NT2/D1 (cell line): ENCODE results near the gene TMEM238.
"Not testable (repeated sequence)": the region's sequence is repeated elsewhere in the genome, so short reads cannot be mapped to it uniquely, and the experiment has no call there.

Experiments used
- DNase-seq: peaks from one replicate; pipeline ENCODE4 v3.0.0-alpha.2; 2011; ENCODE audit warnings: low read depth, low spot score
- H3K27me3 ChIP-seq: 2 replicates; pipeline ENCODE4 v1.6.0; 2011; ENCODE audit warnings: mild to moderate bottlenecking; ENCODE audit not compliant: insufficient read length, insufficient read depth
- H3K36me3 ChIP-seq: 2 replicates; pipeline ENCODE4 v1.6.1; 2011; ENCODE audit warnings: mild to moderate bottlenecking, low read length, mixed read lengths; ENCODE audit not compliant: insufficient read depth, insufficient read length
- H3K4me1 ChIP-seq: 2 replicates; pipeline ENCODE4 v1.5.1; 2011; ENCODE audit not compliant: insufficient read depth, insufficient read length
- H3K4me3 ChIP-seq: 2 replicates; pipeline ENCODE4 v1.5.1; 2011; ENCODE audit warnings: low read depth; ENCODE audit not compliant: insufficient read length
- H3K9ac ChIP-seq: 2 replicates; pipeline ENCODE4 v1.6.0; 2011; ENCODE audit warnings: low read depth; ENCODE audit not compliant: insufficient read length
- H3K9me3 ChIP-seq: 2 replicates; pipeline ENCODE4 v1.5.1; 2011; ENCODE audit warnings: mild to moderate bottlenecking, low read length; ENCODE audit not compliant: insufficient read depth
- SUZ12 ChIP-seq: IDR thresholded peaks from 2 replicates; pipeline ENCODE4 v1.6.1; 2011; ENCODE audit not compliant: insufficient read length, insufficient read depth; ENCODE audit errors: extremely low read depth
- YY1 ChIP-seq: IDR thresholded peaks from 2 replicates; pipeline ENCODE4 v1.6.1; 2011; ENCODE audit not compliant: insufficient read length, insufficient read depth
- ZNF274 ChIP-seq: IDR thresholded peaks from 2 replicates; pipeline ENCODE4 v1.6.1; 2011; ENCODE audit warnings: mild to moderate bottlenecking, low read depth, low read length

The TMEM238 gene

DNA sequence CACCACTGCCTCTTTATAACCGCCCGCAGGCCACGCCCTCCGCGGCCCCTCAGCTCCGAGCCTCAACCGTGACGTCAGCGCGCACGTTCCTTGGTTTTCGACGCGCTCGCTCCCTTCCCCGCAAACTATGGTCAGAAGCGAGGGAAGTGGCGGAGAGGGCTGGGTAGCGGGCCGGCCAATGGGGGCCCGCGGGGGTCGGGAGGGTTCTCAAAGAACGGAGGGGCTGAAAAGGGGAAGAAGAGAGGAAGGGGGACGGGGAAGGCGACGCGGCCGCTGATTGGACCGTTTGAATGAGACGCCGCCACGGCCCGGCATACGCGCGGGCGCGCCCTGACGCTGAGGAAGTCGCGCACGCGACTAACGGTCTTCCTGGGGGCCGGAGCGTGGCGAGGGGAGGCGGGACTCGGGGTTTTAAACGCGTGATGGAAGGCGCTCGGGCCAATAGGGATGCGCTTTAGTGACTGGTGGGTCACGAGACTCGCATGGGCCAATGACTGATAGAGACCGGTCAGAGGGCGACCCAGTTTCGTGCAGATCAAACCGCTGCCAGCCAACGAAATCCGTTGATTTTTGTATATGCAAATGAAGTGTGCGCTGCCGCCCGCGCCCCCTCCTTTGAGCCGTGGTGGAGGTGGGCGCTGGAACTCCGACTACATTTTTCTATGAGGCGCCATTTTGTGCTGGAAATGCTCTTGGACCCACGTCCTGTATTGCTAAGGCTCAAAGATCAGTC is 23.9 kb upstream of the TMEM238 start:
- Histone ChIP-seq H3K9me3 (peaks cover 18% of the 10 kb centered on the region; the same call in 1 of the 2 replicates), H3K9ac (peak overlapping the region; percentile 97), H3K27me3 (no peaks in the 10 kb centered on the region), H3K4me1 (peaks cover 8% of the 10 kb centered on the region), H3K4me3 (peak overlapping the region; percentile 78), H3K36me3 (peaks cover 34% of the 10 kb centered on the region)
- DNase-seq: peak; percentile 94
- no peak for TF ChIP-seq ZNF274
- TF ChIP-seq YY1: peak; percentile 63

DNA sequence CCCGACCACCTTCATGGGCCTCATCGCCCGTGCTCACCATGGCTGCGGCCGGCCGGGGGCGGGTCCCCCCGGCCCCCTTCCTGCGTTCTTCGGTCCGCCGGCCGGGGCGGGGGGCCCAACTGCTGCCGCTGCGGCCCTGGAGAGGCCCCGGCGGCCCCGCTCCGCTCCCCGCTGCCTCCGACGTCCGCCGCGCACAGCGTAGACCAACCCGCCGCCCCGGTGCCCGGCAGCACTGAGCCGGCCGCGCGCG is 23.4 kb upstream of the TMEM238 start, which contains the start of gene UBE2S:
Gene UBE2S, minus strand, starts transcription at position 239 of the 250 bp plus-strand sequence. Its CDS starts 199 bp downstream, at position 40.
- H3K4me1 ChIP-seq: peaks cover 10% of the 10 kb centered on the region
- H3K36me3 ChIP-seq: peaks cover 39% of the 10 kb centered on the region
- H3K9me3 ChIP-seq: peaks cover 18% of the 10 kb centered on the region; the same call in 1 of the 2 replicates
- peak within 1 kb of the TSS; percentile 97 for H3K9ac ChIP-seq
- H3K4me3 ChIP-seq: peak within 1 kb of the TSS; percentile 78
- H3K27me3 ChIP-seq, DNase-seq: not testable (repeated sequence)

DNA sequence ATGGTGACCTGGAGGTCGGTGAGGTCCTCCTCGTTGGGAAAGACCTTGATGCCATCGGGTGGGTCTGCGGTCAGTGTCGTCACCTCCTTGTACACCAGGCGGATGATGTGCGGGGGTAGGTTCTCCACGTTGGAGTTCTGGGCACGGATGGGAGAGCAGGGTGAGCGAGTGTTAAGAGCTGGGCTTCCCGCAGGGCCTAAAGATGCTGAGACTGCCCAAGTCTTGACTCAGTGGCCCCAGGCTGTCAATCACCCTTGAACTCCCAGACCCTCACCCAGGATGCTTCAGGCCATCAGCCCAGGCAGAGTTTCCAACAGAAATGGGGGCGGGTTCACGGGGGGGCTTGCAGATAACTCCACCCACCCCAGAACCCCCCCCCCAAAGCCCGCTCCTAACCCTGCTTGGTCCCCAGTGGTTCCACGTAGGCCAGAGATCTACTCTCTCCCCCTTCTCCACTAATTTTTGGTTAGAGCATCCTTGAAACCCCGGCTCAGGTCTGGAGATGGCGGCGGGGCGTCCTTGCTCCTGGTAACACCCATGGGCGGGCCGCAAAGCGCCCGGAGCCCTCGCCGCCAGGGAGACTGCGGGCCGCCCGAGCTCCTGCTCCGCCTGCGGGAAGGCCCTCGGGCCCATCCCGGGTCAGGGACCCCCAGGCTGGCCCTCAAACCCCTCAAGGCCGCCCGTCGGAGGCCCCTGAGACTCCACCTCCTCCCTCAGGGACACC is 22.9 kb upstream of the TMEM238 start:
- Histone ChIP-seq H3K9ac (peak overlapping the region; percentile 97), H3K27me3 (no peaks in the 10 kb centered on the region), H3K9me3 (peaks cover 18% of the 10 kb centered on the region; the same call in 1 of the 2 replicates), H3K4me1 (peaks cover 13% of the 10 kb centered on the region), H3K36me3 (peaks cover 43% of the 10 kb centered on the region), H3K4me3 (peak overlapping the region; percentile 78)
- no peak for TF ChIP-seq SUZ12
- no peak for TF ChIP-seq YY1
- no peak for TF ChIP-seq ZNF274
- no peak for DNase-seq

DNA sequence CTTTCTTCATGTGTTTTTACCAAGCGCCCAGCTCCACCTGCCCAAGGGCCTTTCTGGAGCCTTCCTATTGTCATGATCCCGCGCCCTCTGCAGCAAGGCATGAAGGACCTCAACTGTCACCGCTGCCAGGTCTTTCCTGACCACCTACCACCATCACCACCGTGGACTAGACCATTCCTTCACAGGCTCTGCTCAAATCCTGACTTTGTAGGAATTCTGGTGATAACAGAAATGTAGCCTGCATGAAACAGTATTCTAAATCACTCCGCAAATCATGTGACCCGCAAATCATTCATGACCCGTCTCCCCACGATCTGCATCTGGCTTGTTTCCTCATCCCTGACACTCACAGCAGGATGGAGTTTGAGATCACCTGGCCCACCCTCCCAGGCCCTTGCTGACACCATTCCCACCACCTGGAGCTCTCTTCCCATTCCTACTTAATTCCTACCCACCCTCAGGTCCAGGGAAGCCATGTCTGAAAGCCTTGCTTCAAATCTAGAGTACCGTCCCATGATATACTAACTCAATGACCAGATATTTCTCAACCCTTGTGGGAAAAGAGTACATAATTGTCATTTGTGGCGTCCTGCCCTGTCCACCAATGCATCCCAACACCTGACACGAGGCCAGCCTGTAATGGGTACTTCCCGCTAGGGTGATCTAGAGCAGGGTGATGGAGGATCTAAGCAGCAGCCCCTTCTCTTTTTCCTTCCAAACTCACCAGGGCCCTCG is 22.2 kb upstream of the TMEM238 start:
- DNase-seq: no peak
- Histone ChIP-seq H3K4me3 (peak overlapping the region; percentile 78), H3K27me3 (no peaks in the 10 kb centered on the region), H3K36me3 (peaks cover 48% of the 10 kb centered on the region), H3K9ac (peak overlapping the region; percentile 97), H3K9me3 (peaks cover 18% of the 10 kb centered on the region; the same call in 1 of the 2 replicates), H3K4me1 (peaks cover 15% of the 10 kb centered on the region)
- no peak for TF ChIP-seq SUZ12
- TF ChIP-seq ZNF274: no peak
- TF ChIP-seq YY1: no peak

DNA sequence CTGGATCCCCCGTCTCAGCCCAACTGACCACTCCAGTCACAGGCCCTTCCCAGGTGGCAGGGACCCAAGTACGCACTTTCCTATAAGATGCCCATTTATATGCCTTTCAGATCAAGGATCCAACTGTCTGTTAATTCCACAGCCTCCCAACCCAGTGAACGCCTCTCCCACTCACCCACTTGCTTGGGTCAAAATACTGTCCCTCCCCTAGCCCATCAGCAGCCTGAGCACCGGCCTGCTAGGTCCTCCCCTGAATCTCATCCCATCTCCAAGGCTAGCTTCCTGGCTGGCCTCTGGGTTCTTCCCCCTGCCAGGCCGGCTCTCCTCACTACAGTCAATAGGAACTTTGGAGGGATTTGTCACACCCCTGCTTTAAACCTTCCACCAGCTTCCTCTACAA is 21.5 kb upstream of the TMEM238 start:
- peaks cover 18% of the 10 kb centered on the region for H3K4me1 ChIP-seq
- peaks cover 53% of the 10 kb centered on the region for H3K36me3 ChIP-seq
- H3K9ac ChIP-seq: peak overlapping the region; percentile 97
- TF ChIP-seq ZNF274 (no peak), YY1 (no peak), SUZ12 (no peak)
- DNase-seq: no peak
- peaks cover 18% of the 10 kb centered on the region; the same call in 1 of the 2 replicates for H3K9me3 ChIP-seq
- no peaks in the 10 kb centered on the region for H3K27me3 ChIP-seq
- peak overlapping the region; percentile 78 for H3K4me3 ChIP-seq

DNA sequence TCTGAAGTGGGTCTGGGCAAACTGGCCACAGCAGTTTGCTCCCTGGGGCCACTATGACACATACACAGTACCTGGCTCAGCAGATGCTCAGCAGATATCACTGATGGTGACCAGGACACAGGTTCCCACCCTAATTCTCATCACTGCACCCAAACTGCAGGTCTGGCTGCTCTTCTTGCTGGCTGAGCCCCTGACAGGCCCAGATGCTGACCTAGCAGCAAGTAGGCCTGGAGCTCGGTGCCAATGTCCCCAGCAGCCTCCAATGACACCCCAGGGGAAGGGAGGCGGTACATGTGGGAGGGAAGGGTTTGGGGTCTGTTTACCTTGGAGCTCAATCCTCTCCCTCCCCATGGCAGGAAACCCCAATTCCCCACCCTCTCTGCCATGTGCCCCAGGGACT is 18.4 kb upstream of the TMEM238 start:
- Histone ChIP-seq H3K36me3 (peaks cover 58% of the 10 kb centered on the region), H3K4me1 (peaks cover 16% of the 10 kb centered on the region), H3K4me3 (no peak overlapping the region), H3K27me3 (no peaks in the 10 kb centered on the region), H3K9ac (peak overlapping the region; percentile 50), H3K9me3 (no peaks in the 10 kb centered on the region)
- no peak for DNase-seq
- TF ChIP-seq ZNF274 (no peak), YY1 (no peak), SUZ12 (no peak)

DNA sequence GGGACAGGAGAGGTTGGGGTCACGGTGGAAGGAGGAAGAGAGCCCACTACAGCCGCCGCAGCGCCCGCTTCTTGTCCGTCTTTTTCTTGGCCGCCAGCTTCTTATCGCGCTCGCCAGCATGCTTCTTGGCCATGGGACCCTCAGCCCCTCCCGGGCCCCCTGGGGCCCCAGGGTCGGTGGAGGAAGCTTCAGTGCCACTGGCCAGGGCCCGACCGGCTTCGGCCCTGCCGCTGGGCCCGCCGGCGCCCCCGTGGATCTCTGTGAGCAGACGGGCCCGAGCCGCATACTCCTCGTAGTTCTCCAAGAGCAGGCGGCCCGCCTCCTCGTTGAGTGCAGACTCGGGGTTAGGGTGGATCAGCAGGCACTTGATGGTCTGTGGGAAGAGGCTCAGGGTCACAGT is 17.3 kb upstream of the TMEM238 start:
- Histone ChIP-seq H3K4me1 (peaks cover 16% of the 10 kb centered on the region), H3K36me3 (peaks cover 52% of the 10 kb centered on the region)
- DNase-seq, H3K4me3 ChIP-seq, H3K9me3 ChIP-seq, H3K27me3 ChIP-seq, H3K9ac ChIP-seq: not testable (repeated sequence)
